GM10847 (cell line): Measurements from ENCODE around the gene AQP4.

Source experiments
- POLR2A ChIP-seq: IDR thresholded peaks from 2 replicates; pipeline ENCODE4 v1.6.1; 2011; ENCODE audit not compliant: insufficient read length; ENCODE audit errors: extremely low read depth

Gene AQP4, protein sequence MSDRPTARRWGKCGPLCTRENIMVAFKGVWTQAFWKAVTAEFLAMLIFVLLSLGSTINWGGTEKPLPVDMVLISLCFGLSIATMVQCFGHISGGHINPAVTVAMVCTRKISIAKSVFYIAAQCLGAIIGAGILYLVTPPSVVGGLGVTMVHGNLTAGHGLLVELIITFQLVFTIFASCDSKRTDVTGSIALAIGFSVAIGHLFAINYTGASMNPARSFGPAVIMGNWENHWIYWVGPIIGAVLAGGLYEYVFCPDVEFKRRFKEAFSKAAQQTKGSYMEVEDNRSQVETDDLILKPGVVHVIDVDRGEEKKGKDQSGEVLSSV

DNA sequence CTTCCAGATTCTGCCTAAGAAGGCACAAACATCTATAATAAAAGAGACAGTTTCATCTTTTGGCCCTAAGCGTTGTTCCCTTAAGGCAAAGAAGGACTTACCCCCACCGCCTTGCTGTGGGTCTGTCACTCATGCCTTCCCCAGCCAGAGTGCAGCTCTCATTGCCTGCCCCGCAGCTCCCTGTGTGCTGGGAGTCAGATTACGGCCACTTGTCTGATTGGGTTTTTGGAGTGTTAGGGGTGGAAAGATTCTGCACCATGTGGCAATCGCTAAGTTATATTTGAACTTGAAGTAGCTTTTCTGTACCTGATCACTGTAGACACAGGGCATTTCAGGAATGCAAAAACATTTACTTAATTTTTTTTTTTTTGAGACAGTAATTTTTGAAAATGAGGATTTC, at the start of gene AQP4:
Gene AQP4 (minus strand): TSS at position 151 of the 400 bp plus-strand sequence. CDS start 18 bp downstream, at position 133.
- no peak for TF ChIP-seq POLR2A

DNA sequence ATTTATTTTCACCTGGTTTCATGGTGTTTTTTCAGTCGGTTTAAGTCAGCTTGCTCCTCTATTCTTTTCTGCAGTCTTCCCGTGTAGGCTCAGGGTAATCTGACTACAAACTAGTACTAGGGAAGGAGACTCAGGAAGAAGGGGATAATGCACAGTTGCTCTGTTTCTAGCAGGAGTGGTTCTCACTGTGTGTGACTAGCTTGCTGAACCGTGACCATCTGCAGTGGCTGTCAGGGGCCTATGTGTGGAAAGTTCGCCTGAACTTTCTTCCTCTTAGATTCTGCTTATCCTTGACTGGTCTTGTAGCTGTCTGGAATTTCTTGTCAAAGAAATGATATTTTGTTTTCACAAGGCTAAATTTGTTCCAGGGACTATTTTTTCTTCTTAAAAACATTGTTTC, 46.3 kb upstream of the AQP4 start:
- no peak for TF ChIP-seq POLR2A

DNA sequence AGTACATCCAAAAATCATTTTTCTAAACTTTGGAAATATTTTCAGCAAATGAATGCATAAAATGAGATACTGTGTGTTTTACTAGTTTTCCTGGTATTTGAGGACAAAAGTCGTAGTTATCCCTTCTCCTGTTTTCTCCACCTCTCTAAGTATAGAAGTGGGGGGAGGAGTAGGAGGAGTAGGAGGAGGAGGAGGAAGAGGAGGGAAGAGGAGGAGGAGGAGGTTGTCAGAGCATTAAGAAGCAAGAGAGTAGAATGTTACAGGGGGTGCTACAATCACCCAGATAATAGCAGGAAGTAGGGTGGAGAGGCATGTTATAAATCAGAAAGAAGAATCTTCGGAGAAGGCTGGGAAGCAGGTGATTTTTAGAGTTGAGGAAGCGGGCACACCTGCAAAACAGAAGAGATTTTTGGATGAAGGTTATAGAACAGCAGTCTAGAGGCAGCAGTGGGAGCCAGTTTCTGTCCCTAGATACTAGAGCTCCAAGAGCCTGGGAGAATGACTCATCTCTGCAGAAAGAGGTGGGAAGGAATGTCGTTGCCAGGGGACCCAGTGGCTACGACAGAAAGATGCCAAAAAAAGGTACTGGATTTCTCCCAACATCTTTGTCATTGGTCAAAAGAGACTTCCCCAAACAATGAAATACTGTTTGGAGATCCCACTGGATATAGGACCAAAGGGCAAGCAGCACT, 44.2 kb upstream of the AQP4 start:
- no peak for TF ChIP-seq POLR2A

DNA sequence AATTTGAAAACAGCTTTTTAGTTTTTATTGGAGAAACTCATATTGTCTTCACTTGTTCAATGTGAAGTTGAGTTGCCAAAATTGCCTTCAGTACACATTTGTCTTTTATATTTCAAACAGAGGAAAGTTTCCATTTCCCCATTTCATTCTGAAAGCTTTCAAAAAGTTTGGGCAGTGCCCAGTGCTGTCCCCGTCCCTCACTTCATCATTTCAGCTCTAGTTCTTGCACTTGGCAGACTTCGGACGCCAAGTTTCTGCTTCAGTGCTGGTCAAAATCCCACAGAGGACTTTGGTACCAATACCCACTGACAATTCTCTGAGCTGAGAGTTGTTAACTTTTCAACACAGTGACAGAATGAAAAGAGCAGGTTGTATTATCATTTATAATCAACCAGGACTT, 43.4 kb upstream of the AQP4 start:
- no peak for TF ChIP-seq POLR2A

DNA sequence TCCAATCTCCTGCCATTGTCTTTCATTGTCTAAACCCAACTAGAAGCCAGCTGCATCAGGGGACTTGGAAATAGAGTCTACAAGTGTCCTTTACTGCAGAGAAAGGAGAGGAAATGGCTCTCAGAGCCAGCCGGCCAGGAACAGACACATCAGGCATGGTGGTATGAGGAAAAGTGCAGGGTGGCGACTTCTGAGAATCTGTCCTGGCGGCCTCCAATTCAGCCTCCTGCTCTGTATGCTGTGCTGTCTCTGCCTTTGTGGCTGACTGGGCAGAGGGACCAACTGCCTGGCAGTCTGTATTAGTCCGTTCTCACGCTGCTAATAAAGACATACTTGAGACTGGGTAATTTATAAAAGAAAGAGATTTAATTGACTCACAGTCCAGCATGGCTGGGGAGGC, 36.8 kb upstream of the AQP4 start:
- TF ChIP-seq POLR2A = no peak

DNA sequence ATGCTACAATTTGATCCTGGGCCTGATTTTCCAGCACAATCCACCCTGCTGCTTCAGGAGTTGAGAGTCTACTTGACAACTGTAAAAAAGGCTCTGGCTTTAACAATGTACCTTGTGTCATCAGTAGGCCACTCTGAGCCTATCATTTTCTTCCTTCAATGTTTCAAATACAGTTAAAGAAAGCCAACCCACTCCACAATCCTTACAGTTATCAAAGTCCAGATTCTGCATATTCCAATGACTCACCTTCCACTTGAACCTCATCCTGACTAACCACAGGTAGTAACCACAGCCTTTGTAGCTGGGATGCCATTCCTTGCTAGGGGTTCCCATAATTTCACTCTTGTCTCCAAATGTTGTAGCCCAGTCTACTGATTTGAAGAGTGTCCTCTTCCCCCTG, 35.5 kb upstream of the AQP4 start:
- no peak for TF ChIP-seq POLR2A

DNA sequence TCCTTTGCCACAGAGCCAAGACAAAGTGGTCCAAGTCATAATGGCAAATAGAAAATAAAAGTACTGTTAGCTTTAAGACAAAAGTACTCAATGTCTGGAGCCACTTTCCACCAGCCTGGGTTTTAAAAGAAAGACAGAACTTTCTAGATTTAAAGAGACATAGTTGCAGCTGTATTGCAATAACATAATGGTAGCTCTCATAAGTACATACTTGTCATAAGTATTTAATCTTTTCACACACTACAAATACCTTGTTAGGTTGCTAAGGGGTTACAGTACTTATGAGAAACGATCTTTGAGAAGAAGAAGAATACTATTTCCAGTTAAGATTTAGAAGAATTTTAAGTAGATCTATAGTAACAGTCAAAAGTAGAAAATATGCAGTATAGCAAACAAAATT, 28.9 kb upstream of the AQP4 start:
- TF ChIP-seq POLR2A = no peak

DNA sequence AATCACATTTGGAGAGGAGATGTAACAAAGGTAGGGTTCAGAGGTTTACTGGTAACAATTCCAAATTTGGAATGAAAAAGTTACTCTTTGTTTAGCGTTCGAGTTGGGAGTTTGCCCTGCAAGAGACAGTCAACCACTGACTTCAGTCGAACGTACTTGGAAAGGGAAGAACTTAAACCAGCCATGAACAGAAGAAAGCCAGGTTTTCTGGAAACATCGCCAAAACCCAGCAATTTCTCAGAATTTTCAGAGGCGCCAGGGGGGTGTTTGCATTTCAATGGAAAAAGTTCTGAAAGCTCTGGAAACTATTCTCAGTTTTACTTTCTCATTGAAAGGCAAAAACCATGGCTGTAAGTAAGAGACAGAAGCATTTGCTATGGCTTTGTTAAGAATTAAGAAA, 28.5 kb upstream of the AQP4 start:
- TF ChIP-seq POLR2A = no peak

DNA sequence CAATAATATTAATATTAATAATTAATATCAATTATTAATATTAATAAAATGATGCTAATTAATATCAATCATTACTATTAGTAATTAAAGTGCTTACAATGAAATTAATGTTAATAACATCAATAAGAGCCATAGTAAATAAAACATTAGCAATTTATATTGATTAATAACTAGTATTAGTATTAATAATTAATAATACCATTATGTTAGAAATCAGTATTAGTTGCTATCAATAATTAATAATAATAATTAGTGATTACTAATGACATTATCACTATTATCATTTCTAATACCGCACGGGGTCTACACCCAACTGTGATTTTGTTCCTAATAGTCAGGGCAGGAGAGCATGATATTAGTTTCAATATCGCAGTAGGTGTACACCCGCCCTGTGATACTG, 22.8 kb upstream of the AQP4 start:
- TF ChIP-seq POLR2A = no peak

DNA sequence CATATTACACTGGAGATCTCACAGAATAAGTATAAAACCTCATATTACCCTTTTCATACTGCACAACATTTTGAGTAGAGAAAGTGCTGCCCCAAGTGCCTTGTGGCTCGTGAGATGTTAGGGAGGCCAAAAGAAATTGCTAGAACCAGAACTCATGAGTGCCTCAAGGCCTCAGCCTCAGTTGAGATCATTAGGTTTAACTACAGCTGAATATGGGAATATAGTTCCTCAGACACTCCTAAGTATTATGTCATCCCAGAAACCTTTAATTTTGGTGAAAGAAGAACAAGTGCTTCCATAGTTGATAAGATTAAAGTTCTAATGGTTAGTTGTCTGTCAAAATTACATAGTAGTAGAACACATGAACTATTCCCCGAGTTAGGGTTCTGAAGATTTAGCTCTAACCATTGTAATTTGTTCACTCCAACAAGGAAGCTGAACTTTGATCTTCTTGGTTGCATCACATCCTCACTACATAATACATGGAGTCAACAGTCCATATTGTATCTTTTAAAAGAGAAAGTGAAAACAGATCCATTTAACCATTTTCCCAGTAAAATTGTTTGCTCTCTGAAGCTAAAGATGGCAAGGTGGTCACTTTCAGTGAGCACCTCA, 9.6 kb upstream of the AQP4 start:
- no peak for TF ChIP-seq POLR2A

DNA sequence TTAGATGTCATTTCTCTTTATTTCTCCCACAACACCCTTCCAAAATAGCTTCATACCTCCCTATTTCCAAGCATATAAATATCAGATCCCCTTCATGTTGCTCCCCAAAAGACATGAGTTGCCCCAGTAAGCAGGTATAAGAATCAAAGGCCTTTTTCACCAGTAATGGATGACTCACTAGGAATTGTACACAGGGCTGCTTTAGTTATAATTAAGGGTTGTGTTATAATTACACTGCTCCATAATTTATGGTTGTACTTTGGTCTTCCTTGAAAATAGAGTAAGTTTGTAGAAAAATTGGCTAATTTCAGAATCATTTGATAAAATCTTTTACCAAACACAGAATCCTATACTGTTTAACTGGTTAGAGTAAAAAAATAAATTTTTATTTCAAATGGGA, 8.8 kb upstream of the AQP4 start:
- TF ChIP-seq POLR2A = no peak

DNA sequence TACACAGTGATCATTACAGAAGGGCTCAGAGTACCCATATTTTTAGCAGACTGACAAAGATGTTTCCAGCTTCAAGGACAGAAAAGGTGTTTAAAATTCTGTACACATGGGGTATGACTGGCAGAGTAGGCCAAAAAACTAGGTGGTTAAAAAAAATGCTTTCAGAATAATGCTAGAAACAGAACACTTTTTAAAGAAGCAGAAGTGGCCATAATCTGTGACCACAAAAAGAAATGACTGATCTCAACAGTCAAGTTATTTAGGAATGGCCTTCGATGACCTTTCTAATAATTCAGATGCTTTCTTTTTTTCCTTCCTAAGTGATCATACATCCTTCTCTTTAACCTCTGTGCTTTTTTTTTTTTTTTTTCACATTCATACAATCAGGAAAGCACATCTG, 4.1 kb upstream of the AQP4 start:
- no peak for TF ChIP-seq POLR2A

DNA sequence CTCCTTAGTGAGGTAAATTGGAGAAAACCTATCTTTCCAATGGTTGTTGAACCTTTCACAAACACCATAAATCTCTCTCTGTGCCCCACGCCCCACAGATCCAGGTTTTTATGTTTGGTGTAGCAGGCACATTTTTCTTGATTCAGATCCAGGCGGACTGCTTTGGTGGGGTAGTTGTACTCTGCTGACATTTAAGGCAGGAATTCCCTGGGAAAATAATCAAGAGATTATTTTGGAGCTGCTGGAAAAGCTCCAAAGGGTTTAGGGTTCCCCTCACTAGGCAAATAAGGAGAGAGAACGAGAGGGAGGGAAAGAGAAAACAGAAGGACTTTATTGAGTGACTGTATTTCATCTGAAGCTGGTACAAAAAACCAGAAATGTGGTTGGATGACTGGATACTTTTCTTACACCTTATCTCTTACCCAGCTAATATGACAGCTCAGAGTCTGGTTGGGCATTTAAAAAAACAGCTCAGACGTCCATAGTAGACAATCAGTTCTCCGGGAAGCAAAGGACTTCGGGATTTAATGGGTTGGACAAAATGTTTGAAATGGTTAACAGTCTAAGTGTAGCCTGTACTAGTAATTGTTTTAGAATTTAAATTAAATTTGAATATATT, 3.6 kb upstream of the AQP4 start:
- no peak for TF ChIP-seq POLR2A

DNA sequence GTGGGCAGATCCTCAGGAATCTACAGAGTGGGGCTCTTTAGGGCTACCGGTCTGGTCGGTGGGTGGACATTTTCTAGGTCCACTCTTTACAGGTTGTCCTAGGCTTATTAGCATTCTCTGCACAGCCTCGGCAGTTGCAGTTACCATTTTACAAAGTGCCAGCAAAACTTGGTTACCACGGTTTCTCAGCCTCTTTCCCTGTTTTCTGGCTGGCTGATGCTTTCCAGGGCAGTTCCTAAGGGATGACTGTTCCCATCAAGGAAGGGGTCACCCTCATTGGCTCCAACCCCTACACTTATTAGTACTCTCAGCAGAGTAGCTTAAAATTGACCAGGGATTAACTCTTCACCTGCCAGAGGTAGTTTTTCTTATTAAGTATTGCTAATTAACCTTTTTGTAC, 2.0 kb upstream of the AQP4 start:
- no peak for TF ChIP-seq POLR2A

DNA sequence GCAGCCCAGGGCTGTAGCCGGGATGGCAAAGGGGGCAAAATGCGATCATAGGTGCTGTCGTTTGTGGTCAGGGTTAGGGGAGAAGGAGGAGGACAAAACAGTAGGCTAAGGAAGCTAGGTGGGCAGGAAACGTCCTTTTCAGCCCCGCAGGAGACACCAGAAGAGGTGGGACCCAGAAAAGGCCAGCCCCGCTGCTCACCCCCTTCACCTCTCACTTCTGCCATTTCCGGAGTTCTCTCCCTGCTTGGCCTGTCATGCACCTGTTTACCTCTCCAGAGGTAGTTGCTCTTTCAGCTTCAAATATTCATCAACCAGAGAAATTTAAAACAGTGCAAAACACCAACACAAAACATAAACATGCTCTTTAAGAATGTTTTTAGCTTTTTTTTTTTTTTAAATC, 849 bp downstream of the AQP4 start:
- TF ChIP-seq POLR2A = no peak

DNA sequence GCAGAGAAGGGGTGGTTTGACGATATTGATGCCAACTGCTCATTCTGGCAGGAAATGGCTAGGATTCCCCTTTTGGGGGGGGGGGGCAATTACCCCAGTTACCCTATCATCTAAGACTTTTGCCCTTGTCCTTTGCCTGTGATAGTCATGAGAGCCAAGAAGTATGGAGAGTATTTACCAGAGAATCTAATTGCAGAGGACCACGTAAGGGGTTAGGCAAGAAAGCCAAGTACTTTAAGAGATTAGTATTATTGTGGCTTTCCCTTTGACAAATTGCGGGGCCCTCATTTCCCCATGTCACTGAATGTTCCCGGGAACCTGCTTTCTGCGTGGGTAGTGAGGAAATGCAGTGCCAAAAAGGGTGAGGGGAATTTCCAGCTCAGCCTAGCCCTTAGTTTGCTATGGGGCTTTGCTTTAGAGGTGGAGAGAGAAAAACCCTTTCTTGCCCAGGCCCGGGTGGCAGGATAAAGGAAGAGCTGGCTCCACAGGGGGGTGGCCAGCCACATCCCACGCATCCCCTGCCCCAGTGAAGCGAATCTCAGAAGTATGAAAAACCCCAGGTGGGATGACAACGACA, 1.5 kb downstream of the AQP4 start:
- TF ChIP-seq POLR2A = no peak

DNA sequence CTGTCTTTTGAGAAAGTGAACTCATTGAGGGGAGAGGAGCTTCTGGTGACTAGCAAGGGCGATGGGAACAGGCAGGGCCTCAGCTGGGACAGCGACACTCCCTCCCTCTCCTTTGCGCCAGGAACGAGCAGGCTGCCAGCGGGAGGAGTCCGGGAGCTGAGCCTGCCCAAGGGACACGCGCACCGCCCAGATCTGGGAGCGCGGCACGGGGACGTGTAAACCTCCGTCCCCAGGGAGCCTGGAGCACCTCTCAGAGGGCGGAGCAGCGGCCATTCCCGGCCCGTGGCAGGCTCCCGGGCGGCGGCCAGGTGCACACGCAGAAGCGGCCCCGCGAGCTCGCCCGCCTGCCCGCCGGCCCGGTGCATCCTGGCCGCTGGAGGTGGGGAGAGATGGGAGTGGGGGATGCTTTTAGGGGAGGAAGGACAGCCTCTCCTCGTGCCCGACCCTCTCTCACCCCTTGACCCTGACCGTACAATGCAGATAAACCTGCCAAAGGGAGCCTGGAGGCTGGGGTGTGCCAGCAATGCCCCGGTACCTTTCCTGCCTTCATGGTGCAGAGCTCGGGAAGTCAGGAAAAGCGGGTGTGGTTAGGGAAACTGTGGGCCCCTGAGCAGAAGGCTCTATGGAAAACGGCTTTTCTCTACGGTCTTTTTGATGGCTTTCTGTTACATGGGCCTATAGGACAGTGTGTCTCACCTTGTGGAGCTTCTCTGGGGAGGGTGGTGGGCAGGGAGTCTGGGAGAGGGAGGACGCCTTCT, 2.2 kb downstream of the AQP4 start:
- no peak for TF ChIP-seq POLR2A
